GM12878 (cell line): ENCODE measurements around the gene ANO9. TPM values are rescaled to one million over a fixed set of nuclear protein-coding genes. Genes with fewer than 3 reads are reported as not detected.

Experiments used
- ATAC-seq: fragments of 200-7000 bp; cut with Tn5 transposase; 3 replicates; pipeline ENCODE4 v1.9.1; 2020; ENCODE audit warnings: mild to moderate bottlenecking, moderate library complexity
- BruUV-seq: library from RNA; stranded (reverse); fragments of 400-500 nt; replicated peaks from 2 replicates; lab custom pipeline; 2021; lab: Mats Ljungman, UMichigan
- CTCF ChIA-PET: fragments of 300-600 bp; sonication (Branson Sonifier 250); formaldehyde crosslinking; extraction: SDS; loops from one replicate; lab custom pipeline; 2021; ENCODE audit warnings: inconsistent platforms; lab: Yijun Ruan, JAX
- POLR2A ChIA-PET: fragments of 350-600 bp; formaldehyde crosslinking; extraction: SDS; loops from one replicate; lab custom pipeline; 2021; ENCODE audit warnings: inconsistent platforms; lab: Charles Lee
- RAD21 ChIA-PET: fragments of 300-600 bp; sonication (Branson Sonifier 250); formaldehyde crosslinking; loops from one replicate; lab custom pipeline; 2023; ENCODE audit warnings: antibody characterized with exemption; ENCODE audit not compliant: unreplicated experiment; lab: Charles Lee
- SMC1A ChIA-PET: fragments of 300-600 bp; sonication (Branson Sonifier 250); formaldehyde crosslinking; loops from one replicate; lab custom pipeline; 2023; ENCODE audit not compliant: unreplicated experiment, uncharacterized antibody; lab: Charles Lee
- DNase-seq: peaks from one replicate; pipeline ENCODE4 v3.0.0-alpha.2; 2011; ENCODE audit warnings: low read depth, low spot score
- FAIRE-seq: peaks from 3 replicates; lab custom pipeline; 2011; peaks lifted over from hg19 to GRCh38; lab: Jason Lieb, UNC
- H2AFZ ChIP-seq: 2 replicates; pipeline ENCODE4 v1.6.0; 2011; ENCODE audit warnings: low read depth, low read length, control low read depth; ENCODE audit not compliant: control insufficient read depth
- H3K27ac ChIP-seq: 2 replicates; pipeline ENCODE4 v1.5.1; 2011; ENCODE audit warnings: control low read depth; ENCODE audit not compliant: control insufficient read depth, insufficient read depth
- H3K27me3 ChIP-seq, 2 experiments: replicated peaks in 1 of 2; 2 replicates each; pipeline versions ENCODE4 v1.6.0 to v1.6.1; 2011; ENCODE audit warnings: low read length in 1 of 2; ENCODE audit not compliant: control insufficient read depth in 2 of 2, insufficient read depth in 2 of 2
- H3K36me3 ChIP-seq, 2 experiments: 2 replicates each; pipeline ENCODE4 v1.5.1; 2011; ENCODE audit warnings: low read length in 1 of 2; ENCODE audit not compliant: control insufficient read depth in 2 of 2, insufficient read depth in 2 of 2
- H3K4me1 ChIP-seq: 2 replicates; pipeline ENCODE4 v1.6.1; 2011; ENCODE audit warnings: mild to moderate bottlenecking, low read length, moderate library complexity, mixed read lengths; ENCODE audit not compliant: control insufficient read depth, insufficient read depth
- H3K4me2 ChIP-seq: 2 replicates; pipeline ENCODE4 v1.6.0; 2011; ENCODE audit warnings: control low read depth; ENCODE audit not compliant: control insufficient read depth, insufficient read depth
- H3K4me3 ChIP-seq: fragments of 200-600 bp; sonication (generic); 2 replicates; pipeline ENCODE4 v1.5.1; 2016
- H3K79me2 ChIP-seq: 2 replicates; pipeline ENCODE4 v1.6.0; 2011; ENCODE audit warnings: low read length; ENCODE audit not compliant: control insufficient read depth, insufficient read depth
- H3K9ac ChIP-seq: 2 replicates; pipeline ENCODE4 v1.8.0; 2011; ENCODE audit warnings: low read length, control low read depth, mixed read lengths; ENCODE audit not compliant: control insufficient read depth, insufficient read depth
- H3K9me3 ChIP-seq: replicated peaks from 3 replicates; pipeline ENCODE4 v1.5.1; 2011; ENCODE audit warnings: mild to moderate bottlenecking, low read length; ENCODE audit not compliant: control insufficient read depth, insufficient read depth
- H4K20me1 ChIP-seq: 2 replicates; pipeline ENCODE4 v1.6.0; 2011; ENCODE audit not compliant: control insufficient read depth, insufficient read depth
- BMI1 ChIP-seq: fragments of 450-650 bp; IDR thresholded peaks from 2 replicates; pipeline ENCODE4 v1.6.1; 2016; ENCODE audit warnings: mild to moderate bottlenecking, moderate library complexity, borderline replicate concordance
- CBFB ChIP-seq: IDR thresholded peaks from 2 replicates; pipeline ENCODE4 v1.6.1; 2016; ENCODE audit warnings: antibody characterized with exemption, low read depth
- DPF2 ChIP-seq: fragments of 450-650 bp; IDR thresholded peaks from 2 replicates; pipeline ENCODE4 v1.6.1; 2017; ENCODE audit warnings: mild to moderate bottlenecking
- EED ChIP-seq: sonication (generic); IDR thresholded peaks from 2 replicates; pipeline ENCODE4 v1.6.1; 2016; ENCODE audit warnings: antibody characterized with exemption, low read depth
- ETV6 ChIP-seq, 2 experiments: fragments of 450-650 bp in 1 of 2; IDR thresholded peaks in 1 of 2; conservative IDR thresholded peaks in 1 of 2; 2 replicates each; pipeline ENCODE4 v1.6.1; 2014; ENCODE audit warnings: antibody characterized with exemption in 1 of 2, borderline replicate concordance in 1 of 2, low read depth in 1 of 2, mild to moderate bottlenecking in 1 of 2, moderate library complexity in 1 of 2
- IKZF2 ChIP-seq, 2 experiments: fragments of 450-650 bp; IDR thresholded peaks; 2 replicates each; pipeline ENCODE4 v1.6.1; 2017; ENCODE audit warnings: mild to moderate bottlenecking in 2 of 2, moderate library complexity in 2 of 2
- MYC ChIP-seq: IDR thresholded peaks from 2 replicates; pipeline ENCODE4 v1.6.1; 2011; ENCODE audit warnings: mild to moderate bottlenecking, low read length, moderate library complexity, inconsistent platforms; ENCODE audit not compliant: insufficient read depth, insufficient replicate concordance, insufficient read length, severe bottlenecking
- NR2C1 ChIP-seq: fragments of 450-650 bp; IDR thresholded peaks from 2 replicates; pipeline ENCODE4 v1.6.1; 2017; ENCODE audit warnings: antibody characterized with exemption, mild to moderate bottlenecking, moderate library complexity
- NR2F1 ChIP-seq: fragments of 450-650 bp; conservative IDR thresholded peaks from 2 replicates; pipeline ENCODE4 v1.6.1; 2017; ENCODE audit warnings: mild to moderate bottlenecking
- RUNX3 ChIP-seq: IDR thresholded peaks from 2 replicates; pipeline ENCODE4 v1.6.1; 2012; ENCODE audit warnings: low read length, inconsistent platforms
- WGBS: methylation state at CpG from one replicate; pipeline ENCODE4 v1.1.6; 2016; ENCODE audit warnings: low lambda C conversion rate; ENCODE audit not compliant: insufficient replicate concordance, insufficient coverage; ENCODE audit errors: missing lambda C conversion rate; 5-methylcytosine and 5-hydroxymethylcytosine counted together
- in situ Hi-C: fragments of 300-500 bp; cut with MboI; formaldehyde crosslinking; loops from 9 replicates; pipeline ENCODE4 v1.14.3; 2018; ENCODE audit warnings: mixed read lengths
- intact Hi-C: fragments of 100-400 bp; cut with micrococcal nuclease; formaldehyde crosslinking; loops from one replicate; pipeline ENCODE4 v1.14.2; 2022; ENCODE audit not compliant: unreplicated experiment
- polyA plus RNA-seq, 11 experiments: library from polyadenylated mRNA; depleted of rRNA in 4 of 11; unstranded in 6 of 11; stranded (reverse) in 5 of 11; fragments of >200 nt; fragmentation: Nextera tagmentation in 4 of 11; fragmentation: Illumina TruSeq in 1 of 11; extraction: Ambion mirVana in 4 of 11; extraction: Trizol in 1 of 11; gene quantifications; 1 replicate in 1 of 11; 2 replicates in 10 of 11; pipeline versions ENCODE4 v1.2.1 to v1.2.3, GENCODE V29; 2011 to 2016; ENCODE audit warnings: inconsistent platforms in 2 of 11, missing spikeins in 2 of 11, low read depth in 1 of 11
- total RNA-seq, 4 experiments: library from RNA; depleted of rRNA in 3 of 4; stranded (reverse); fragments of >200 nt in 3 of 4; fragmentation: Illumina TruSeq in 1 of 4; extraction: Trizol in 1 of 4; gene quantifications; 2 replicates each; pipeline versions ENCODE4 v1.2.1 to v1.2.3, GENCODE V29; 2013 to 2021
- TF ChIP-seq, protein P1 (sequence below): IDR thresholded peaks from 2 replicates; pipeline ENCODE4 v1.6.1; 2012; ENCODE audit warnings: improper control_type of control experiment, low read depth, low read length; ENCODE audit not compliant: insufficient replicate concordance
- TF ChIP-seq, protein P2 (sequence below): fragments of 450-650 bp; IDR thresholded peaks from 2 replicates; pipeline ENCODE4 v1.6.1; 2016; ENCODE audit warnings: mild to moderate bottlenecking, moderate library complexity, borderline replicate concordance

ANO9 gene
- total and polyA plus RNA-seq, 10 of the 15 experiments (the other 5 are each of a cell fraction or from before 2014, with no cell fraction given): 0.21 to 42.3 (median 12.0) TPM

DNA sequence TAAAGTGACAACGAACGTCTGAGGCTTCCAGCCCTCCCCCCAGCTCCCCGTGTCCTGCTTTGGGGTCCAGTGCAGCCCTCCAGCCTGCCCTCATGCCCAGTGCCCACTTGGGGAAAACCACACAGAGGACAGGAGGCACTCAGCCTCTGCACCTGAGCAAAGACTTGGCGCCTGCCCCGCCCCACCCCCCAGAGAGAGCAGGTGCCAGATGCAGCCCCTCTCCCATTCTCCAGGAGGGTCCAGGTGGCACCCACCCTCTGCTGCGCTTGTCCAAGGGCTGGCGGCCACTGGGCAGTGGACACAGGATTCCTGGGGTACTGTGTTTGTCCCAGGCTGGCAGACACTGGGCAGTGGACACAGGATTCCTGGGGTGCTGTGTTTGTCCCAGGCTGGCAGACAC, 49.5 kb upstream of the ANO9 start:
- intact Hi-C loops: no loop called here
- no peaks in the 10 kb centered on the region for H3K4me1 ChIP-seq
- ATAC-seq (no peak), FAIRE-seq (no peak), DNase-seq (no peak)
- no peak overlapping the region for H3K27ac ChIP-seq
- ChIA-PET POLR2A (no interaction called here), RAD21 (no interaction called here), CTCF (no interaction called here), SMC1A (no interaction called here)
- no peak overlapping the region for H3K4me2 ChIP-seq
- H2AFZ ChIP-seq: no peak overlapping the region
- no peak overlapping the region for H3K4me3 ChIP-seq
- H3K9me3 ChIP-seq: no peaks in the 10 kb centered on the region
- no peak overlapping the region for H3K9ac ChIP-seq
- WGBS: 96% methylated on average over 7 of the region's 7 CpGs
- TF ChIP-seq ETV6 (conservative IDR thresholded peaks at IDR 0.05 in 1 of 2, IDR thresholded peaks at IDR 0.05 in 1 of 2; ENCODE audit: borderline replicate concordance in 1 of 2, low read depth in 1 of 2): no peak
- no peak for TF ChIP-seq BMI1
- no peak for TF ChIP-seq CBFB
- no peak for TF ChIP-seq RUNX3
- no peak for TF ChIP-seq NR2F1
- TF ChIP-seq DPF2: no peak
- TF ChIP-seq, protein P1, sequence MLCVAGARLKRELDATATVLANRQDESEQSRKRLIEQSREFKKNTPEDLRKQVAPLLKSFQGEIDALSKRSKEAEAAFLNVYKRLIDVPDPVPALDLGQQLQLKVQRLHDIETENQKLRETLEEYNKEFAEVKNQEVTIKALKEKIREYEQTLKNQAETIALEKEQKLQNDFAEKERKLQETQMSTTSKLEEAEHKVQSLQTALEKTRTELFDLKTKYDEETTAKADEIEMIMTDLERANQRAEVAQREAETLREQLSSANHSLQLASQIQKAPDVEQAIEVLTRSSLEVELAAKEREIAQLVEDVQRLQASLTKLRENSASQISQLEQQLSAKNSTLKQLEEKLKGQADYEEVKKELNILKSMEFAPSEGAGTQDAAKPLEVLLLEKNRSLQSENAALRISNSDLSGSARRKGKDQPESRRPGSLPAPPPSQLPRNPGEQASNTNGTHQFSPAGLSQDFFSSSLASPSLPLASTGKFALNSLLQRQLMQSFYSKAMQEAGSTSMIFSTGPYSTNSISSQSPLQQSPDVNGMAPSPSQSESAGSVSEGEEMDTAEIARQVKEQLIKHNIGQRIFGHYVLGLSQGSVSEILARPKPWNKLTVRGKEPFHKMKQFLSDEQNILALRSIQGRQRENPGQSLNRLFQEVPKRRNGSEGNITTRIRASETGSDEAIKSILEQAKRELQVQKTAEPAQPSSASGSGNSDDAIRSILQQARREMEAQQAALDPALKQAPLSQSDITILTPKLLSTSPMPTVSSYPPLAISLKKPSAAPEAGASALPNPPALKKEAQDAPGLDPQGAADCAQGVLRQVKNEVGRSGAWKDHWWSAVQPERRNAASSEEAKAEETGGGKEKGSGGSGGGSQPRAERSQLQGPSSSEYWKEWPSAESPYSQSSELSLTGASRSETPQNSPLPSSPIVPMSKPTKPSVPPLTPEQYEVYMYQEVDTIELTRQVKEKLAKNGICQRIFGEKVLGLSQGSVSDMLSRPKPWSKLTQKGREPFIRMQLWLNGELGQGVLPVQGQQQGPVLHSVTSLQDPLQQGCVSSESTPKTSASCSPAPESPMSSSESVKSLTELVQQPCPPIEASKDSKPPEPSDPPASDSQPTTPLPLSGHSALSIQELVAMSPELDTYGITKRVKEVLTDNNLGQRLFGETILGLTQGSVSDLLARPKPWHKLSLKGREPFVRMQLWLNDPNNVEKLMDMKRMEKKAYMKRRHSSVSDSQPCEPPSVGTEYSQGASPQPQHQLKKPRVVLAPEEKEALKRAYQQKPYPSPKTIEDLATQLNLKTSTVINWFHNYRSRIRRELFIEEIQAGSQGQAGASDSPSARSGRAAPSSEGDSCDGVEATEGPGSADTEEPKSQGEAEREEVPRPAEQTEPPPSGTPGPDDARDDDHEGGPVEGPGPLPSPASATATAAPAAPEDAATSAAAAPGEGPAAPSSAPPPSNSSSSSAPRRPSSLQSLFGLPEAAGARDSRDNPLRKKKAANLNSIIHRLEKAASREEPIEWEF: no peak
- no peak for TF ChIP-seq IKZF2 (IDR thresholded peaks at IDR 0.05)
- TF ChIP-seq, protein P2, sequence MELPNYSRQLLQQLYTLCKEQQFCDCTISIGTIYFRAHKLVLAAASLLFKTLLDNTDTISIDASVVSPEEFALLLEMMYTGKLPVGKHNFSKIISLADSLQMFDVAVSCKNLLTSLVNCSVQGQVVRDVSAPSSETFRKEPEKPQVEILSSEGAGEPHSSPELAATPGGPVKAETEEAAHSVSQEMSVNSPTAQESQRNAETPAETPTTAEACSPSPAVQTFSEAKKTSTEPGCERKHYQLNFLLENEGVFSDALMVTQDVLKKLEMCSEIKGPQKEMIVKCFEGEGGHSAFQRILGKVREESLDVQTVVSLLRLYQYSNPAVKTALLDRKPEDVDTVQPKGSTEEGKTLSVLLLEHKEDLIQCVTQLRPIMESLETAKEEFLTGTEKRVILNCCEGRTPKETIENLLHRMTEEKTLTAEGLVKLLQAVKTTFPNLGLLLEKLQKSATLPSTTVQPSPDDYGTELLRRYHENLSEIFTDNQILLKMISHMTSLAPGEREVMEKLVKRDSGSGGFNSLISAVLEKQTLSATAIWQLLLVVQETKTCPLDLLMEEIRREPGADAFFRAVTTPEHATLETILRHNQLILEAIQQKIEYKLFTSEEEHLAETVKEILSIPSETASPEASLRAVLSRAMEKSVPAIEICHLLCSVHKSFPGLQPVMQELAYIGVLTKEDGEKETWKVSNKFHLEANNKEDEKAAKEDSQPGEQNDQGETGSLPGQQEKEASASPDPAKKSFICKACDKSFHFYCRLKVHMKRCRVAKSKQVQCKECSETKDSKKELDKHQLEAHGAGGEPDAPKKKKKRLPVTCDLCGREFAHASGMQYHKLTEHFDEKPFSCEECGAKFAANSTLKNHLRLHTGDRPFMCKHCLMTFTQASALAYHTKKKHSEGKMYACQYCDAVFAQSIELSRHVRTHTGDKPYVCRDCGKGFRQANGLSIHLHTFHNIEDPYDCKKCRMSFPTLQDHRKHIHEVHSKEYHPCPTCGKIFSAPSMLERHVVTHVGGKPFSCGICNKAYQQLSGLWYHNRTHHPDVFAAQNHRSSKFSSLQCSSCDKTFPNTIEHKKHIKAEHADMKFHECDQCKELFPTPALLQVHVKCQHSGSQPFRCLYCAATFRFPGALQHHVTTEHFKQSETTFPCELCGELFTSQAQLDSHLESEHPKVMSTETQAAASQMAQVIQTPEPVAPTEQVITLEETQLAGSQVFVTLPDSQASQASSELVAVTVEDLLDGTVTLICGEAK: no peak
- TF ChIP-seq MYC: no peak
- TF ChIP-seq NR2C1: no peak
- TF ChIP-seq EED: no peak
- H4K20me1 ChIP-seq: no peaks in the 10 kb centered on the region
- no TSS peak for BruUV-seq
- no peaks in the 10 kb centered on the region for H3K27me3 ChIP-seq
- H3K79me2 ChIP-seq: no peaks in the 10 kb centered on the region
- peaks cover 6 to 11% of the 10 kb centered on the region in 2 experiments; a peak in 3 of 4 replicates for H3K36me3 ChIP-seq
- in situ Hi-C loops: no loop called here
